Measurements from ENCODE around the gene WNK1. TPM values are rescaled to one million over a fixed set of nuclear protein-coding genes. Genes with fewer than 3 reads are reported as not detected.

Gene WNK1
- polyA plus RNA-seq, 1 donor, result 56.4 TPM

DNA sequence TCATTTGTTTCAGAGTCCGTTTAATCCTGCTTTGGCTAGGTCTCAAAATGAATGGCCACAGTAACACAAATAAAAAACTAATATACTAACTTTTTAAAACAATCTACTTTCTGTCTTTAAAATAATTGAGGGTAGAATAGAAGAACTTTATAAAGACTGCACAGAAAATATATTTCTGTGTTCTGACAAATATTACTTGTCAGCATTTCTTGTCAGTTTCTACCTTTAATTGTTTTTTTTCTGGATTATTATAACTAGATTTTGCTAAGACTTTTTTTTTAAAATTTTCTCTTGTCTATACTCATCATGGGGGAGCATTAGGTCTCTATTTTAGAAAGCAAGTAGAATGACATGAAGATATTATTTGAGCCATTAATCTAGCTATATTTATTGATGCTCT is 110.9 kb downstream of the WNK1 start:
- H3K27me3 ChIP-seq (ENCODE audit: control insufficient read depth, insufficient read depth, low read length), result no peaks in the 10 kb centered on the region
- no peak for DNase-seq
- H3K4me3 ChIP-seq (ENCODE audit: low read length), result no peak overlapping the region
- no peak overlapping the region for H3K27ac ChIP-seq (ENCODE audit: low read length)
- H3K4me1 ChIP-seq (ENCODE audit: control insufficient read depth, insufficient read depth, low read length), result no peaks in the 10 kb centered on the region
- 86% methylated on average over 1 of the region's 1 CpG for WGBS (ENCODE audit: insufficient coverage, low lambda C conversion rate)
- peaks cover 50% of the 10 kb centered on the region for H3K36me3 ChIP-seq (ENCODE audit: control insufficient read depth, insufficient read depth, low read length)
- H3K9me3 ChIP-seq (ENCODE audit: control insufficient read depth, low read depth, low read length), result no peaks in the 10 kb centered on the region

DNA sequence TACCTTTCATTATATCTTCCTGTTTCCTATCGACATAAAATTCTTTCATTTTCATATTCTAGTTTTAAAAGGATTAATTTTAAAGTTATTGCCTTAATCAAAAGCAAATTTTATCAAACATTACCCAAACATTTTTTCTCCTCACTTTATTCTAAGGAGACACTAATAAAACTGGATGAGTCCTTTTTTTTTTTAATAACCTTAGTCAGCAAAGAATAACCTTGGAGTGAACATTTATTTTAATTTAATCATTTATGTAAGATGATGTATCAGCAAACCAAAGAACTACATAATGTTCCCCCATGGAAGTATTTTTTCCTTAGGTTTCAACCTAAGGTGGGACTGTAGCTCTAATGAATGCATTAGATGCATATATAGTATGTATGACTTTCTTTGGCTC is 113.2 kb downstream of the WNK1 start:
- Histone ChIP-seq H3K27me3 (ENCODE audit: control insufficient read depth, insufficient read depth, low read length) (no peaks in the 10 kb centered on the region), H3K4me3 (ENCODE audit: low read length) (no peak overlapping the region), H3K9me3 (ENCODE audit: control insufficient read depth, low read depth, low read length) (no peaks in the 10 kb centered on the region), H3K36me3 (ENCODE audit: control insufficient read depth, insufficient read depth, low read length) (peaks cover 45% of the 10 kb centered on the region), H3K4me1 (ENCODE audit: control insufficient read depth, insufficient read depth, low read length) (no peaks in the 10 kb centered on the region), H3K27ac (ENCODE audit: low read length) (no peak overlapping the region)
- no peak for DNase-seq
- WGBS (ENCODE audit: insufficient coverage, low lambda C conversion rate), result 88% methylated on average over 1 of the region's 1 CpG

DNA sequence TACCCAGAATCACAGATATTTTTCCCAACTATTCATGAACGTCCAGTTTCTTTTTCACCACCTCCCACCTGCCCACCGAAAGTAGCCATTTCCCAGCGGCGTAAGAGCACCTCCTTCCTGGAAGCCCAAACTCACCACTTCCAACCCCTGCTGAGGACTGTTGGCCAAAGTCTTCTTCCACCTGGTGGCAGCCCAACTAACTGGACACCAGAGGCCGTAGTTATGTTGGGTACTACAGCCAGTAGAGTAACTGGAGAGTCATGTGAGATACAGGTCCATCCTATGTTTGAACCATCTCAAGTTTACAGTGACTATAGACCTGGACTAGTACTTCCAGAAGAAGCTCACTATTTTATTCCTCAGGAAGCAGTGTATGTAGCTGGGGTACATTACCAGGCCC is 115.5 kb downstream of the WNK1 start:
- no peak overlapping the region for H3K27ac ChIP-seq (ENCODE audit: low read length)
- no peaks in the 10 kb centered on the region for H3K9me3 ChIP-seq (ENCODE audit: control insufficient read depth, low read depth, low read length)
- WGBS (ENCODE audit: insufficient coverage, low lambda C conversion rate), result no CpG with 5 or more reads among the region's 5 CpGs
- peaks cover 42% of the 10 kb centered on the region for H3K36me3 ChIP-seq (ENCODE audit: control insufficient read depth, insufficient read depth, low read length)
- H3K4me1 ChIP-seq (ENCODE audit: control insufficient read depth, insufficient read depth, low read length), result no peaks in the 10 kb centered on the region
- no peaks in the 10 kb centered on the region for H3K27me3 ChIP-seq (ENCODE audit: control insufficient read depth, insufficient read depth, low read length)
- no peak overlapping the region for H3K4me3 ChIP-seq (ENCODE audit: low read length)
- DNase-seq, result no peak

DNA sequence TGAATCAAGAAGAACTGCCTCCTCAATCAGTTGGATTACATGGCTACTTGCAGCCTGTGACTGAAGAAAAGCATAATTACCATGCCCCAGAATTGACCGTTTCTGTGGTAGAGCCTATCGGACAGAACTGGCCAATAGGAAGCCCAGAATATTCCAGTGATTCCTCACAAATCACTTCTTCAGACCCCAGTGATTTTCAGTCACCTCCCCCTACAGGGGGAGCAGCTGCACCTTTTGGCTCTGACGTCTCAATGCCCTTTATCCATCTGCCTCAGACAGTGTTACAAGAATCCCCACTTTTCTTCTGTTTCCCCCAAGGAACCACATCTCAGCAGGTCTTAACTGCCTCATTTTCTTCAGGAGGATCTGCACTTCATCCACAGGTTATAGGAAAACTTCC is 116.3 kb downstream of the WNK1 start:
- H3K36me3 ChIP-seq (ENCODE audit: control insufficient read depth, insufficient read depth, low read length), result peaks cover 42% of the 10 kb centered on the region
- no peak for DNase-seq
- WGBS (ENCODE audit: insufficient coverage, low lambda C conversion rate), result no CpG with 5 or more reads among the region's 3 CpGs
- no peak overlapping the region for H3K27ac ChIP-seq (ENCODE audit: low read length)
- no peaks in the 10 kb centered on the region for H3K4me1 ChIP-seq (ENCODE audit: control insufficient read depth, insufficient read depth, low read length)
- H3K27me3 ChIP-seq (ENCODE audit: control insufficient read depth, insufficient read depth, low read length), result no peaks in the 10 kb centered on the region
- no peak overlapping the region for H3K4me3 ChIP-seq (ENCODE audit: low read length)
- H3K9me3 ChIP-seq (ENCODE audit: control insufficient read depth, low read depth, low read length), result no peaks in the 10 kb centered on the region

DNA sequence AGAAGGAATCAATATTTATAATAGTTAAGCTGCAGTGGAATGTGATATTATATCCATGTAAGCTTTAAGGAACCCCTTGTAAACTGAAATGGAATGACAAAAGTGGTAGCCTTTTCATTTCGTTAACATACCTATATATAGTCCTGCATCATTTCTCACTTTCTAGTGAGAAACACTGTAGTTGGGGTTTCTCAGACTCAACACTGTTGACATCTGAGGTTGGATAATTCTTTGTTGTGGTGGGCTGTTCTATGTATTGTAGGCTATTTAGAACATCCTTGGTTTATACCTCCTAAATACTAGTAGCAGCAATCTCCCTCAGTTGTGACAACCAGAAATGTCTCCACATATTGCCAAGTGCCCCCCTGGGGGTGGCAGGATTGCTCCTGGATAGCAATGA is 118.0 kb downstream of the WNK1 start:
- Histone ChIP-seq H3K9me3 (ENCODE audit: control insufficient read depth, low read depth, low read length) (no peaks in the 10 kb centered on the region), H3K4me3 (ENCODE audit: low read length) (no peak overlapping the region), H3K27me3 (ENCODE audit: control insufficient read depth, insufficient read depth, low read length) (no peaks in the 10 kb centered on the region), H3K27ac (ENCODE audit: low read length) (no peak overlapping the region), H3K36me3 (ENCODE audit: control insufficient read depth, insufficient read depth, low read length) (peaks cover 39% of the 10 kb centered on the region), H3K4me1 (ENCODE audit: control insufficient read depth, insufficient read depth, low read length) (no peaks in the 10 kb centered on the region)
- no peak for DNase-seq
- WGBS (ENCODE audit: insufficient coverage, low lambda C conversion rate), result 100% methylated on average over 1 of the region's 1 CpG

DNA sequence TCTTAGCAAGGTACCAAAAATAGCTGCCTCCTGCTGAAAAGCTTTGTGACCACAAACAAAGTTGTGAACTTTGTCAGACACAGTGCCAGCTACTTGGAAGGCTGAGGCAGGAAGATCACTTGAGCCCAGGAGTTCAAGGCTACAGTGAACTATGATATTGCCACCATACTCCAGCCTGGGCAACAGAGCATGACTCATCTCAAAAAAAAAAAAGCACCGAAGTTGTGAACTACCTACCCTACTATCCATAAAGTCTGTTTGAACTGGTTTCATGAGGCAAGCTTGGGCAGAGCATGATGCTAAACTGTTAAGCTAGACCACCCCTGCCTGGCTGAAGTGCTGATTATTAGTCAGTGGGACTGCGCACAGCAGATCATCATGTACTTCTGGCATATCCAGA is 121.6 kb downstream of the WNK1 start:
- DNase-seq, result no peak
- Histone ChIP-seq H3K36me3 (ENCODE audit: control insufficient read depth, insufficient read depth, low read length) (peaks cover 30% of the 10 kb centered on the region), H3K4me3 (ENCODE audit: low read length) (no peak overlapping the region), H3K27me3 (ENCODE audit: control insufficient read depth, insufficient read depth, low read length) (no peaks in the 10 kb centered on the region), H3K27ac (ENCODE audit: low read length) (no peak overlapping the region), H3K4me1 (ENCODE audit: control insufficient read depth, insufficient read depth, low read length) (no peaks in the 10 kb centered on the region), H3K9me3 (ENCODE audit: control insufficient read depth, low read depth, low read length) (no peaks in the 10 kb centered on the region)
- WGBS (ENCODE audit: insufficient coverage, low lambda C conversion rate), result no CpG with 5 or more reads among the region's 2 CpGs

DNA sequence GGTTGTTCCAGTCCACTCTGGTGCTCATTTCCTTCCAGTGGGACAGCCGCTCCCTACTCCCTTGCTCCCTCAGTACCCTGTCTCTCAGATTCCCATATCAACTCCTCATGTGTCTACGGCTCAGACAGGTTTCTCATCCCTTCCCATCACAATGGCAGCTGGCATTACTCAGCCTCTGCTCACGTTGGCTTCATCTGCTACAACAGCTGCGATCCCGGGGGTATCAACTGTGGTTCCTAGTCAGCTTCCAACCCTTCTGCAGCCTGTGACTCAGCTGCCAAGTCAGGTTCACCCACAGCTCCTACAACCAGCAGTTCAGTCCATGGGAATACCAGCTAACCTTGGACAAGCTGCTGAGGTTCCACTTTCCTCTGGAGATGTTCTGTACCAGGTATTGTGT is 127.3 kb downstream of the WNK1 start:
- H3K4me1 ChIP-seq (ENCODE audit: control insufficient read depth, insufficient read depth, low read length), result no peaks in the 10 kb centered on the region
- H3K4me3 ChIP-seq (ENCODE audit: low read length), result no peak overlapping the region
- peaks cover 63% of the 10 kb centered on the region for H3K36me3 ChIP-seq (ENCODE audit: control insufficient read depth, insufficient read depth, low read length)
- H3K9me3 ChIP-seq (ENCODE audit: control insufficient read depth, low read depth, low read length), result no peaks in the 10 kb centered on the region
- no peak for DNase-seq
- H3K27me3 ChIP-seq (ENCODE audit: control insufficient read depth, insufficient read depth, low read length), result no peaks in the 10 kb centered on the region
- 100% methylated on average over 1 of the region's 5 CpGs for WGBS (ENCODE audit: insufficient coverage, low lambda C conversion rate)
- H3K27ac ChIP-seq (ENCODE audit: low read length), result no peak overlapping the region

DNA sequence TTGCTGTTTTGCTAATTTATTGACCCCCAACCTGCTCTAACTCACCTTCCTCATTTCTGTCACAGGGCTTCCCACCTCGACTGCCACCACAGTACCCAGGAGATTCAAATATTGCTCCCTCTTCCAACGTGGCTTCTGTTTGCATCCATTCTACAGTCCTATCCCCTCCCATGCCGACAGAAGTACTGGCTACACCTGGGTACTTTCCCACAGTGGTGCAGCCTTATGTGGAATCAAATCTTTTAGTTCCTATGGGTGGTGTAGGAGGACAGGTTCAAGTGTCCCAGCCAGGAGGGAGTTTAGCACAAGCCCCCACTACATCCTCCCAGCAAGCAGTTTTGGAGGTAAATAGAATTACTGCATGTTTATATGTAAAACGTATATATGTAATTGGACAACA is 128.3 kb downstream of the WNK1 start:
- no peaks in the 10 kb centered on the region for H3K9me3 ChIP-seq (ENCODE audit: control insufficient read depth, low read depth, low read length)
- H3K36me3 ChIP-seq (ENCODE audit: control insufficient read depth, insufficient read depth, low read length), result peaks cover 72% of the 10 kb centered on the region
- DNase-seq, result no peak
- H3K4me1 ChIP-seq (ENCODE audit: control insufficient read depth, insufficient read depth, low read length), result no peaks in the 10 kb centered on the region
- H3K27me3 ChIP-seq (ENCODE audit: control insufficient read depth, insufficient read depth, low read length), result no peaks in the 10 kb centered on the region
- WGBS (ENCODE audit: insufficient coverage, low lambda C conversion rate), result 80% methylated on average over 3 of the region's 4 CpGs
- no peak overlapping the region for H3K27ac ChIP-seq (ENCODE audit: low read length)
- H3K4me3 ChIP-seq (ENCODE audit: low read length), result no peak overlapping the region

DNA sequence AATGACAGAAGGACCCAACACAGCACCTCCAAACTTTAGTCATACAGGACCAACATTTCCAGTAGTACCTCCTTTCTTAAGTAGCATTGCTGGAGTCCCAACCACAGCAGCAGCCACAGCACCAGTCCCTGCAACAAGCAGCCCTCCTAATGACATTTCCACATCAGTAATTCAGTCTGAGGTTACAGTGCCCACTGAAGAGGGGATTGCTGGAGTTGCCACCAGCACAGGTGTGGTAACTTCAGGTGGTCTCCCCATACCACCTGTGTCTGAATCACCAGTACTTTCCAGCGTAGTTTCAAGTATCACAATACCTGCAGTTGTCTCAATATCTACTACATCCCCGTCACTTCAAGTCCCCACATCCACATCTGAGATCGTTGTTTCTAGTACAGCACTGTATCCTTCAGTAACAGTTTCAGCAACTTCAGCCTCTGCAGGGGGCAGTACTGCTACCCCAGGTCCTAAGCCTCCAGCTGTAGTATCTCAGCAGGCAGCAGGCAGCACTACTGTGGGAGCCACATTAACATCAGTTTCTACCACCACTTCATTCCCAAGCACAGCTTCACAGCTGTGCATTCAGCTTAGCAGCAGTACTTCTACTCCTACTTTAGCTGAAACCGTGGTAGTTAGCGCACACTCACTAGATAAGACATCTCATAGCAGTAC is 132.5 kb downstream of the WNK1 start:
- H3K4me3 ChIP-seq (ENCODE audit: low read length), result no peak overlapping the region
- H3K9me3 ChIP-seq (ENCODE audit: control insufficient read depth, low read depth, low read length), result no peaks in the 10 kb centered on the region
- peaks cover 88% of the 10 kb centered on the region for H3K36me3 ChIP-seq (ENCODE audit: control insufficient read depth, insufficient read depth, low read length)
- H3K27ac ChIP-seq (ENCODE audit: low read length), result no peak overlapping the region
- no peaks in the 10 kb centered on the region for H3K27me3 ChIP-seq (ENCODE audit: control insufficient read depth, insufficient read depth, low read length)
- no peak for DNase-seq
- no peaks in the 10 kb centered on the region for H3K4me1 ChIP-seq (ENCODE audit: control insufficient read depth, insufficient read depth, low read length)
- 100% methylated on average over 1 of the region's 5 CpGs for WGBS (ENCODE audit: insufficient coverage, low lambda C conversion rate)

DNA sequence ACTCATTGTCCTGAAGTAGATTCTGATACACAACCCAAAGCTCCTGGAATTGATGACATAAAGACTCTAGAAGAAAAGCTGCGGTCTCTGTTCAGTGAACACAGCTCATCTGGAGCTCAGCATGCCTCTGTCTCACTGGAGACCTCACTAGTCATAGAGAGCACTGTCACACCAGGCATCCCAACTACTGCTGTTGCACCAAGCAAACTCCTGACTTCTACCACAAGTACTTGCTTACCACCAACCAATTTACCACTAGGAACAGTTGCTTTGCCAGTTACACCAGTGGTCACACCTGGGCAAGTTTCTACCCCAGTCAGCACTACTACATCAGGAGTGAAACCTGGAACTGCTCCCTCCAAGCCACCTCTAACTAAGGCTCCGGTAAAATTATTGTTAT is 133.3 kb downstream of the WNK1 start:
- no CpG with 5 or more reads among the region's 2 CpGs for WGBS (ENCODE audit: insufficient coverage, low lambda C conversion rate)
- Histone ChIP-seq H3K4me1 (ENCODE audit: control insufficient read depth, insufficient read depth, low read length) (no peaks in the 10 kb centered on the region), H3K4me3 (ENCODE audit: low read length) (no peak overlapping the region), H3K9me3 (ENCODE audit: control insufficient read depth, low read depth, low read length) (no peaks in the 10 kb centered on the region), H3K36me3 (ENCODE audit: control insufficient read depth, insufficient read depth, low read length) (peaks cover 89% of the 10 kb centered on the region), H3K27me3 (ENCODE audit: control insufficient read depth, insufficient read depth, low read length) (no peaks in the 10 kb centered on the region), H3K27ac (ENCODE audit: low read length) (no peak overlapping the region)
- no peak for DNase-seq

DNA sequence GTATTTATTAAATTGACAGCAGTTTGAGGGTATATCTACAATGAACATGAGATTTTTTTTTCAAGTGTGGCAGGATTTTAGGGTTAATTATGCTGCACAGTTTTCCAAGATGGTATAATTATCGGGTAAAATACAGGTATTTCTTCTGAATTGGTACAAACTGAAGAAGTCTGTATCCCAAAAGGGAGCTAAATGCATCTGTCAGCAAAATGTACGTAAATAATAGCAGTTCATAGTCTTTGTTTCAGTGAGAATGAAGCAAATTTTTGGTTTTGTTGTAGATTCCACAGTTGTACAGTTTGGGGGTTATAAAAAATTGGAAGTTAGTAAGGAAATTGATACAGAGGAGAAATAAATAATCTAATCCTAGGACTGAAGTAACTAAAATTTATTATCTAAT is 133.8 kb downstream of the WNK1 start:
- Histone ChIP-seq H3K36me3 (ENCODE audit: control insufficient read depth, insufficient read depth, low read length) (peaks cover 84% of the 10 kb centered on the region), H3K4me3 (ENCODE audit: low read length) (no peak overlapping the region), H3K4me1 (ENCODE audit: control insufficient read depth, insufficient read depth, low read length) (no peaks in the 10 kb centered on the region), H3K27me3 (ENCODE audit: control insufficient read depth, insufficient read depth, low read length) (no peaks in the 10 kb centered on the region), H3K27ac (ENCODE audit: low read length) (no peak overlapping the region), H3K9me3 (ENCODE audit: control insufficient read depth, low read depth, low read length) (no peaks in the 10 kb centered on the region)
- DNase-seq, result no peak
- WGBS (ENCODE audit: insufficient coverage, low lambda C conversion rate), result 100% methylated on average over 1 of the region's 2 CpGs

Measured in large intestine (tissue), 3 donors.